Adrenal gland (tissue), 12 donors: ENCODE data around the gene STAP2. TPM values are rescaled to one million over a fixed set of nuclear protein-coding genes. Genes with fewer than 3 reads are reported as not detected.

Experiments
- DNase-seq, 7 donors: peaks; one replicate each; pipeline ENCODE4 v3.0.0-alpha.2; 2019 to 2020
- H3K27ac ChIP-seq, 5 donors: fragments of 200-600 bp; sonication (generic) in 4 of 5; 1 replicate in 3 of 5; 2 replicates in 2 of 5; pipeline versions ENCODE4 v1.5.1 to v1.8.0; 2016 to 2020; ENCODE audit warnings: mild to moderate bottlenecking in 1 of 5
- H3K27me3 ChIP-seq: fragments of 200-600 bp; 2 replicates; pipeline ENCODE4 v1.8.0; 2021
- H3K36me3 ChIP-seq, 2 donors: fragments of 200-600 bp; replicated peaks in 1 of 2; 1 replicate in 1 of 2; 2 replicates in 1 of 2; pipeline versions ENCODE4 v1.5.1 to v1.8.0; 2018 to 2022
- H3K4me1 ChIP-seq, 2 donors: fragments of 200-600 bp; replicated peaks in 1 of 2; 1 replicate in 1 of 2; 2 replicates in 1 of 2; pipeline versions ENCODE4 v1.5.1 to v1.8.0; 2018 to 2021
- H3K4me3 ChIP-seq, 4 donors: fragments of 200-600 bp; sonication (generic) in 3 of 4; one replicate each; pipeline ENCODE4 v1.5.1; 2016 to 2018
- H3K9me3 ChIP-seq, 3 donors: fragments of 200-600 bp; sonication (generic) in 1 of 3; replicated peaks in 1 of 3; 1 replicate in 2 of 3; 2 replicates in 1 of 3; pipeline versions ENCODE4 v1.5.1 to v1.8.0; 2016 to 2021
- POLR2A ChIP-seq, 2 donors: fragments of 450-650 bp; IDR thresholded peaks; one replicate each; pipeline ENCODE4 v1.6.1; 2017; ENCODE audit warnings: antibody characterized with exemption in 2 of 2, mild to moderate bottlenecking in 2 of 2, moderate library complexity in 1 of 2
- WGBS, 4 donors: extraction: QIAGEN DNeasy Blood & Tissue Kit in 2 of 4; methylation state at CpG; one replicate each; pipeline versions ENCODE4 v1.1.5 to v1.1.7; 2013 to 2017; 5-methylcytosine and 5-hydroxymethylcytosine counted together
- intact Hi-C, 2 donors: fragments of 100-400 bp; cut with DNase I; formaldehyde crosslinking; loops; one replicate each; pipeline versions ENCODE4 v1.14.1 to v1.15.0; 2022 to 2023
- polyA plus RNA-seq, 3 donors: library from polyadenylated mRNA; stranded (reverse); fragments of 200-250 nt in 2 of 3; fragments of 350-450 nt in 1 of 3; fragmentation: Illumina TruSeq in 1 of 3; extraction: RNeasy Lipid Tissue Mini Kit (QIAGEN cat#74804) in 1 of 3; gene quantifications; one replicate each; pipeline ENCODE4 v1.2.3, GENCODE V29; 2013 to 2014
- total RNA-seq, 9 donors: library from RNA; depleted of rRNA in 4 of 9; stranded (reverse); fragments of >200 nt in 4 of 9; fragments of 120-200 nt in 1 of 9; fragmentation: NEBNext Ultra II Directional in 1 of 9; extraction: Animal tissue kit (Norgen Biotek cat#: 25700) in 1 of 9; gene quantifications; one replicate each; pipeline versions ENCODE4 v1.1.0 to v1.2.4, GENCODE V29; 2013 to 2023
- TF ChIP-seq, protein P1 (sequence below), 6 experiments: fragments of 450-650 bp in 4 of 6; fragments of 200-600 bp in 2 of 6; sonication (generic) in 1 of 6; IDR thresholded peaks; 1 replicate in 5 of 6; 2 replicates in 1 of 6; pipeline versions ENCODE4 v1.5.1 to v1.8.0; 2016 to 2021; ENCODE audit warnings: antibody characterized with exemption in 6 of 6, mild to moderate bottlenecking in 2 of 6, moderate library complexity in 1 of 6
- donor health status: healthy with polysubstance abuse.
- donor health status: Bipolar disorder and iron deficiency.
- donor health status: DM: yes; HTN: yes; CAD: no.
- donor health status: DM: no; HTN: no; CAD: no.
- donor health status: DM: no; HTN: no; CAD: no.
- donor health status: DM: yes; HTN: yes; CAD: no.

Gene STAP2
- total and polyA plus RNA-seq, 12 donors: 5.7 to 106 (median 36.5) TPM

DNA sequence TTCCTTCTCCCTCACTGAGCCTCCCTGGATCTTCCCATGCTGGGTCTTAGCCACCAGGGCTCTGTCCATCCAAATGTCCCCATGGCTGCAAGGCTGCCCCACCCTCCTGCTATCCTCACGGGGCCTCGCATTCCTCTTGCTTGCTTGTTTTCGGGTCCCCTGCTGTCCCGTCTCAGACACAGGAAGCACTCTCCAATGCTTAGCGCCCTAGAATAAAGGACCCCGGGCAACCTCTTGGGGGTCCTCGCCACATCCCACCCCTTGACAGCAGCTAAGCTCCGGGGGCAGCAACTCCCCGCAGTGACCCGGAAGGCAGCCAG lies 38.0 kb upstream of the STAP2 start:
- no peak for DNase-seq
- Histone ChIP-seq H3K4me1 (peaks cover 83 to 92% of the 10 kb centered on the region in 2 donors), H3K27me3 (no peaks in the 10 kb centered on the region), H3K4me3 (no peak overlapping the region), H3K9me3 (no peaks in the 10 kb centered on the region), H3K27ac (peak overlapping the region in 4 of 5 donors; percentile 47 to 96 (median 90)), H3K36me3 (no peaks in the 10 kb centered on the region)
- 70 to 80% (median 78%) methylated on average over 10 of the region's 10 CpGs for WGBS, 4 donors
- intact Hi-C loops: no loop called here
- TF ChIP-seq, protein P1, sequence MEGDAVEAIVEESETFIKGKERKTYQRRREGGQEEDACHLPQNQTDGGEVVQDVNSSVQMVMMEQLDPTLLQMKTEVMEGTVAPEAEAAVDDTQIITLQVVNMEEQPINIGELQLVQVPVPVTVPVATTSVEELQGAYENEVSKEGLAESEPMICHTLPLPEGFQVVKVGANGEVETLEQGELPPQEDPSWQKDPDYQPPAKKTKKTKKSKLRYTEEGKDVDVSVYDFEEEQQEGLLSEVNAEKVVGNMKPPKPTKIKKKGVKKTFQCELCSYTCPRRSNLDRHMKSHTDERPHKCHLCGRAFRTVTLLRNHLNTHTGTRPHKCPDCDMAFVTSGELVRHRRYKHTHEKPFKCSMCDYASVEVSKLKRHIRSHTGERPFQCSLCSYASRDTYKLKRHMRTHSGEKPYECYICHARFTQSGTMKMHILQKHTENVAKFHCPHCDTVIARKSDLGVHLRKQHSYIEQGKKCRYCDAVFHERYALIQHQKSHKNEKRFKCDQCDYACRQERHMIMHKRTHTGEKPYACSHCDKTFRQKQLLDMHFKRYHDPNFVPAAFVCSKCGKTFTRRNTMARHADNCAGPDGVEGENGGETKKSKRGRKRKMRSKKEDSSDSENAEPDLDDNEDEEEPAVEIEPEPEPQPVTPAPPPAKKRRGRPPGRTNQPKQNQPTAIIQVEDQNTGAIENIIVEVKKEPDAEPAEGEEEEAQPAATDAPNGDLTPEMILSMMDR (IDR thresholded peaks at IDR 0.05): no peak
- TF ChIP-seq POLR2A (IDR thresholded peaks at IDR 0.05): no peak

DNA sequence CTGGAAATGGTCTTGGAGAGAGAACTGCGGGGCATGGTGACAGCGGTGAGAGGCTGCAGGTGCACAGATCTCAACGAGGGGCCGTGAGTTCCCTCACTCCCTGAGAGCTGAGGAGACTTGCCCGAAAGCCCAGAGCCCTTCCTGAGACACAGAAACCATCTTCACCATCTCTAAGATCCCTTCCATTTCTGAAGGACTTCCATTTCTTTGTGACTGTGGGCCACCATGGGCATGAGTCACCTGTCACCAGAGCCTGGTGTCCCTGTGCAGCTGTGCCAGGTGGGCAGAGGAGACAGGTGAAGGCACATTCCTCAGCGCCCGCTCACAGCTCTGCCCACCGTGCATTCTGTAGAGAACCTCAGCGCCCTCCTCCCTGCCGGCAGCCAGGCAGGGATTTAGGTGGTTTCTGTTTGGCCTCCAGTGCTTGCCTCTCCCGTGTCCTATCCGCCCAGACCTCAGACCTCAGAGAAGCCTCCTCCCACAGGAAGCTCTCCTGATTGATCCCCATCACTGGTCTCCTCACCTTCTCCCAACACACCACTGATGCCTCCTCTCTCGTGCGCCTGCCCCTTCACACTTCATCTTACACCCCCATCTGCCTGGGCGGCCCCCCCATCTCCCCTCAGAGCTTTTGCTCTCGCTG lies 37.5 kb upstream of the STAP2 start:
- Histone ChIP-seq H3K27me3 (no peaks in the 10 kb centered on the region), H3K4me3 (no peak overlapping the region), H3K27ac (peak overlapping the region; percentile 8 to 96 (median 88)), H3K36me3 (no peaks in the 10 kb centered on the region), H3K9me3 (no peaks in the 10 kb centered on the region), H3K4me1 (peaks cover 88 to 97% of the 10 kb centered on the region in 2 donors)
- DNase-seq: peak in 3 of 7 donors; percentile 17 to 45 (median 22)
- WGBS, 4 donors: 78 to 84% (median 82%) methylated on average over 14 to 16 of the region's 16 CpGs
- TF ChIP-seq POLR2A (IDR thresholded peaks at IDR 0.05): no peak
- TF ChIP-seq, protein P1 (IDR thresholded peaks at IDR 0.05): peak in 1 of 6 experiments; percentile 1
- intact Hi-C loops: no loop called here

DNA sequence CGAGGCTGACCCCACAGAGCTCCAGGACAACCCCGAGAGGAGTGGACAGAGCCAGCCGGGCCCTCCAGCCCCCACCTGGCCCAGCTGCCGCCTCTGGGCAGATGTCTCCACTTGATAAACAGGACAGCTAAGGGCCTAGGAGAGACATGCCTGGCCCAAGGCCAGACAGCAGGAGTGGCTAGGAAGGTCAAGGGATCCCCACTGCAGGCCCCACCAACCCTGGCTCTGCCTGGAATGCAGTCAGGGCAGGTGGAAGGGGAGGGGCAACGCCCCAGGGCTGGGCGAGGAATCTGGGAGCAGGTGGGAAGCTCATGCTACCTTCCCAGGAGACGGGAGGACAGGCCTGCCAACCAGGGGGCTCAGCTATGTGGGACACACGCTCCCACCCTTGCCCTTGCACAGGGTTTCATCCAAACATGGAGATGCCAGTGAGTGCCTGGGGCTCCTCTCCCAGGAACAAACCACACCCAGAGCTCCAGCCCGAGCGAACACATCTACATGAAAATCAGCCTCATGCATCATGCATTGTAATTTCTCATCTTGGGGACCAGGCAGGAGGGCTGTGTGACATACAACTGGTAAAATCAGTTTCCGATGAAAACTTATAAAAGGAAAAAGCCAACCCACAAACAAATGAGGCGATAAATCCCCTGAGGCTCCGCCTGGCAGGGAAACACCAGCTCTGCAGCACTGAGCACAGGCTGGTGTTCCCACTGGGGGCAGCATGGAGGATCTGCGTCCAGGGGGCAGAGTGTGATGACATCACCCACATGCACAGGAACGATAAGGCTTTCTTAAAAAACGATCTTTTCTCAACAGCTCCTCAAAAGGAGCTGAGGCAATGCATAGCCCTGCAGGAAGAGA lies 36.8 kb upstream of the STAP2 start:
- 34 to 53% (median 45%) methylated on average over 11 to 16 of the region's 16 CpGs for WGBS, 4 donors
- peaks cover 95 to 100% of the 10 kb centered on the region in 2 donors for H3K4me1 ChIP-seq
- peak in 6 of 7 donors; percentile 42 to 81 (median 60) for DNase-seq

More for the DNA sequence above, 36.8 kb upstream of the STAP2 start:
- Histone ChIP-seq H3K36me3 (no peaks in the 10 kb centered on the region), H3K27ac (peak overlapping the region; percentile 79 to 96 (median 88)), H3K27me3 (no peaks in the 10 kb centered on the region), H3K4me3 (no peak overlapping the region), H3K9me3 (no peaks in the 10 kb centered on the region)
- TF ChIP-seq, protein P1 (IDR thresholded peaks at IDR 0.05): peak in 3 of 6 experiments; percentile 20 to 27 (median 22)
- TF ChIP-seq POLR2A (IDR thresholded peaks at IDR 0.05): peak in 1 of 2 donors; percentile 6
- intact Hi-C loops: no loop called here
